Lower leg skin (tissue), 4 donors: ENCODE results near the gene DIP2C. TPM values are rescaled to one million over a fixed set of nuclear protein-coding genes. Genes with fewer than 3 reads are reported as not detected.

Experiments used
- DNase-seq, 2 donors: peaks; one replicate each; pipeline ENCODE4 v3.0.0-alpha.2; 2019; ENCODE audit warnings: low spot score in 2 of 2
- H3K4me3 ChIP-seq: fragments of 200-600 bp; sonication (generic); 2 replicates; pipeline ENCODE4 v1.5.1; 2017; ENCODE audit warnings: mild to moderate bottlenecking, low read depth; ENCODE audit not compliant: poor library complexity, severe bottlenecking
- POLR2A ChIP-seq, 2 donors: fragments of 450-650 bp; IDR thresholded peaks; one replicate each; pipeline ENCODE4 v1.6.1; 2016 to 2017; ENCODE audit warnings: antibody characterized with exemption in 2 of 2, mild to moderate bottlenecking in 1 of 2, moderate library complexity in 1 of 2
- WGBS, 2 donors: methylation state at CpG; one replicate each; pipeline ENCODE4 v1.1.5; 2018; 5-methylcytosine and 5-hydroxymethylcytosine counted together
- intact Hi-C: fragments of 100-400 bp; cut with DNase I; formaldehyde crosslinking; loops from one replicate; pipeline ENCODE4 v1.15.0; 2023; ENCODE audit warnings: low total_unique reads
- total RNA-seq, 4 donors: library from RNA; depleted of rRNA; stranded (reverse); fragments of >200 nt; gene quantifications; one replicate each; pipeline ENCODE4 v1.1.0, GENCODE V29; 2016
- TF ChIP-seq, protein P1 (sequence below), 3 donors: fragments of 450-650 bp; IDR thresholded peaks; one replicate each; pipeline ENCODE4 v1.5.1; 2016; ENCODE audit warnings: antibody characterized with exemption in 3 of 3, mild to moderate bottlenecking in 3 of 3, moderate library complexity in 2 of 3

Gene DIP2C
- total RNA-seq, 4 donors from 2014 or later: 6.2 to 14.7 (median 10.6) TPM

DNA sequence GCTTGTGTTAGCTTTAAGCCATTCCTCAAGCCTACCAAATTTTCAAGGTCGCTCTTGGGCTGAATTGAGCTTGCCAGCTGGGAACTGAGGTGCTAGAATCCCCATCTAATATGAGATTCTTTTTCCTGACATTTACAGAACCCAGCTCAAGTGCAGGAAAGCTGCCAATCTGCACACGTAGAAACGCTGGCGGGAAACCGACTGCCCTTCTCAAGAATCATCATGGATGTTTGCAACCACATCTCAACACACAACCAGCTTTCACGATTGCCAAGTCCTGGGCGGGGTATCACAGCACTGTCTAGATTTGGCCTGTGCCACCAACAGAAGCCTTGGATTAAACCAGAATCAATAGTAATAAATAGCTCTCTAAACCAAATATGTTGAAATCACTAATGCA, 203.7 kb downstream of the DIP2C start:
- TF ChIP-seq POLR2A (IDR thresholded peaks at IDR 0.05): no peak
- TF ChIP-seq, protein P1, sequence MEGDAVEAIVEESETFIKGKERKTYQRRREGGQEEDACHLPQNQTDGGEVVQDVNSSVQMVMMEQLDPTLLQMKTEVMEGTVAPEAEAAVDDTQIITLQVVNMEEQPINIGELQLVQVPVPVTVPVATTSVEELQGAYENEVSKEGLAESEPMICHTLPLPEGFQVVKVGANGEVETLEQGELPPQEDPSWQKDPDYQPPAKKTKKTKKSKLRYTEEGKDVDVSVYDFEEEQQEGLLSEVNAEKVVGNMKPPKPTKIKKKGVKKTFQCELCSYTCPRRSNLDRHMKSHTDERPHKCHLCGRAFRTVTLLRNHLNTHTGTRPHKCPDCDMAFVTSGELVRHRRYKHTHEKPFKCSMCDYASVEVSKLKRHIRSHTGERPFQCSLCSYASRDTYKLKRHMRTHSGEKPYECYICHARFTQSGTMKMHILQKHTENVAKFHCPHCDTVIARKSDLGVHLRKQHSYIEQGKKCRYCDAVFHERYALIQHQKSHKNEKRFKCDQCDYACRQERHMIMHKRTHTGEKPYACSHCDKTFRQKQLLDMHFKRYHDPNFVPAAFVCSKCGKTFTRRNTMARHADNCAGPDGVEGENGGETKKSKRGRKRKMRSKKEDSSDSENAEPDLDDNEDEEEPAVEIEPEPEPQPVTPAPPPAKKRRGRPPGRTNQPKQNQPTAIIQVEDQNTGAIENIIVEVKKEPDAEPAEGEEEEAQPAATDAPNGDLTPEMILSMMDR (IDR thresholded peaks at IDR 0.05): no peak
- no peak overlapping the region for H3K4me3 ChIP-seq
- 42 to 54% methylated on average over 7 of the region's 7 CpGs for WGBS, 2 donors
- intact Hi-C loops: no loop called here
- peak in 1 of 2 donors; percentile 75 for DNase-seq

DNA sequence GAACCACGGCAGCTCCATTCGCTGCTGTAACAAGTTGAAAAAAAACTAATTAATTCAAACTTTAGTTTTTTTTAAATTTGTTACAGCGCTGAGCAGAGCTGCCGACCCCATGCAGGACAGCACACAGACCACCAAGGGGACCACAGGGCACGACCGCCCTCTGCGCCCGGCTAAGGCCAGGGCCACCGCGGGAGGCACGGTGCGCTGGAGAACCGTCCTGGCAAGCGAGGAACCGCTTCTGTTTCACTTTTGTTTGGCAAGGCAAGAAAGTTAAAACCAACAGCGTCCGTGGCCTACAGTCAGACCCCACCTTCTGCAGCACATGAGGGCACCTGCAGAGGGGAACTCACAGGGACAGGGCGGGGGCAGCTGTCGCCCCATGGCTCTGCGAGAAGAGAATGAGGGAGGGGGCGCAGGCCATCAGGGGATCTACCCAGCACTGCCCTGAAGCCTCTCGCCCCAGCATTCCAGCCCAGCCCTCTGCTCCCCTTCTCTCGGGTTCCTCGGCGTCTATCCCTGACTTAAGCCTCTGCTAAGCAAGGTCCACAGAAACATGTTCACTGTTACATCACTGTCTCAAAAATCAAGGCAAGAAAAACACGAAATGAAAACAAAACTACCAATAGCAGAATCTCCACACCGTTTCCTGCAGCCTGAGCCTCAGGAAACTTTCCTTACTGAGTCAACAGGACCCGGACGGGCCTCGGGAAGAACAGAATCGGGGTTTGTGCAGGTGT, 204.4 kb downstream of the DIP2C start:
- peak in 1 of 2 donors; percentile 82 for DNase-seq
- intact Hi-C loops: no loop called here
- WGBS, 2 donors: 52 to 60% methylated on average over 31 of the region's 31 CpGs
- no peak for TF ChIP-seq POLR2A (IDR thresholded peaks at IDR 0.05)
- TF ChIP-seq, protein P1 (IDR thresholded peaks at IDR 0.05): no peak
- H3K4me3 ChIP-seq: no peak overlapping the region

DNA sequence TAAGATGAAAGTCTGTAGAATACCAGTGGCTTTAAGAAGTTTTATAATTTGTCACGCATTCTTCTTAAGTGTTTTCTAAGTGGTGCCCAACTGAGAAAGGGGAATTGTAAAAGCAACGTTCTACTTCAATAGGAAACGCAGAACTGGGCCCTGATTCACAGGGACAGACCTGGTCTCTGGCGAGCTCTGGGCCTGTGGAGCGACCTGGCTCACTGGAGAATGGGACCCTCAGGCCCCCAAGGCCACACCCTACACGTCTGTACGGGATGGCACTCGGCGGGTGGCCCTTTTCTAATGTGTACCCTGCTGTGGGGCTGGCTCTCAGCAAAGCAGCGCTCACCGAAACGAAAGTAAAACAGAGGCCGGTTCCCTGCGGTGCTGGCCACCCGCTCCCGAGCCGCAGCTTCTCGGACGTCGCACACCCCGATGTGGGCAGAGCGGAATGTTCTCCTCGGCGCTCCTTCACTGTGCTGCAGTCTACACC, 205.0 kb downstream of the DIP2C start:
- peak in 1 of 2 donors; percentile 84 for DNase-seq
- 63 to 67% methylated on average over 24 of the region's 24 CpGs for WGBS, 2 donors
- TF ChIP-seq, protein P1 (IDR thresholded peaks at IDR 0.05): no peak
- no peak for TF ChIP-seq POLR2A (IDR thresholded peaks at IDR 0.05)
- H3K4me3 ChIP-seq: no peak overlapping the region
- intact Hi-C loops: no loop called here

DNA sequence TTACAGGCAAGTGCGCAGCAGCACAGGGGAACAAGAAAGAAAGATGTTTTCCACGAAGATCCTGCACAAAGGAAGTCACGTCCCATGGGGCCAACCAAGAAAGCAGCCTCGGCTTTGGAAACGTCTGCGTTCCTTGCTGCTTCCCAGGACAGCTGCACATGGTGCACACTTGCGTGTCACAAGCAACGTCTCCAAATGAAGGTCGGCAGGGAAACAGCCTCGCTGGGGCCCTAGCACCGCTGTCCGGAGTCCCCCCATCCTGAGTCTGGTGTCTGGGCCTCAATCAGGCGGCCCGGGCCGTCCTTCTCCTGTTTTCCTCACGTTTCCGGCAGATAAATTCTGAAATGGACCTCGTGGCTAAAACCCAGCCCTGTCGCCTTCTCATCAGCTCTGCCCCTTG, 206.2 kb downstream of the DIP2C start:
- WGBS, 2 donors: 88% methylated on average over 19 of the region's 19 CpGs
- TF ChIP-seq POLR2A (IDR thresholded peaks at IDR 0.05): no peak
- TF ChIP-seq, protein P1 (IDR thresholded peaks at IDR 0.05): no peak
- no peak overlapping the region for H3K4me3 ChIP-seq
- peak in 1 of 2 donors; percentile 68 for DNase-seq
- intact Hi-C loops: no loop called here

DNA sequence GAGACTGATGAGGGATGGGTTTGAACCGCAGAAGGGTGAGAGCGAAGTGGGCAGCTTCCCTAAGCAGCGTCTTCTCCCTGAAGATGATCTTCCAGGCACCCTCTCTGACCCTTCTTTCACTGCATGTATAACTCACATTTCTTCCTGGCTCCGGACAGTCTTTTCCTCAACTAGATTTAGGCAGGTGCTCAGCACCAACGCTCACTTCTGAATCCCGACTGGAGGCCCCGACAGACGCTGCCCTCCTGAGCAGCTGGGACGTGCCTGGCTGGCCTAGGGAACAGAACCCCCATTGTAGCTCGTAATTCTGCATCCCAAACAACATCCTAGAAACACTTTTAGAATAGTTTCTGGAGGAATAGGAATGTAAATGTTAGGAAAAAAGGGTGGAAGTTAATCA, 206.6 kb downstream of the DIP2C start:
- WGBS, 2 donors: 89 to 92% methylated on average over 10 of the region's 10 CpGs
- intact Hi-C loops: no loop called here
- H3K4me3 ChIP-seq: no peak overlapping the region
- TF ChIP-seq, protein P1 (IDR thresholded peaks at IDR 0.05): no peak
- no peak for TF ChIP-seq POLR2A (IDR thresholded peaks at IDR 0.05)
- DNase-seq: peak in 1 of 2 donors; percentile 61
